Upper lobe of left lung (tissue), 6 donors: ENCODE results near the gene KBTBD4. TPM values are rescaled to one million over a fixed set of nuclear protein-coding genes. Genes with fewer than 3 reads are reported as not detected.

Source experiments
- ATAC-seq, 2 donors: fragments of 200-7000 bp; cut with Tn5 transposase; one replicate each; pipeline ENCODE4 v1.9.1; 2022; ENCODE audit warnings: mild to moderate bottlenecking in 2 of 2, moderate library complexity in 2 of 2; ENCODE audit not compliant: low FRiP score in 2 of 2
- DNase-seq, 2 donors: peaks; one replicate each; pipeline ENCODE4 v3.0.0-alpha.2; 2019 to 2020
- H3K27ac ChIP-seq, 4 donors: fragments of 200-600 bp; sonication (generic); one replicate each; pipeline ENCODE4 v1.5.1; 2016 to 2019
- H3K27me3 ChIP-seq, 4 donors: fragments of 200-600 bp; sonication (generic); one replicate each; pipeline ENCODE4 v1.5.1; 2017 to 2019
- H3K36me3 ChIP-seq, 4 donors: fragments of 200-600 bp; sonication (generic); one replicate each; pipeline ENCODE4 v1.5.1; 2016 to 2019
- H3K4me1 ChIP-seq, 4 donors: fragments of 200-600 bp; sonication (generic); one replicate each; pipeline ENCODE4 v1.5.1; 2018 to 2019
- H3K4me3 ChIP-seq, 4 donors: fragments of 200-600 bp; sonication (generic); one replicate each; pipeline ENCODE4 v1.5.1; 2017 to 2019; ENCODE audit warnings: mild to moderate bottlenecking in 2 of 4, moderate library complexity in 1 of 4
- H3K9me3 ChIP-seq, 4 donors: fragments of 200-600 bp; sonication (generic); one replicate each; pipeline ENCODE4 v1.5.1; 2018 to 2019
- CTCF ChIP-seq, 6 experiments: fragments of 450-650 bp in 4 of 6; fragments of 200-600 bp in 2 of 6; sonication (generic) in 2 of 6; IDR thresholded peaks; one replicate each; pipeline ENCODE4 v1.5.1; 2016 to 2019; ENCODE audit warnings: antibody characterized with exemption in 6 of 6
- EP300 ChIP-seq, 4 donors: sonication (generic); formaldehyde crosslinking; IDR thresholded peaks; one replicate each; pipeline ENCODE4 v1.5.1; 2017; ENCODE audit warnings: antibody characterized with exemption in 4 of 4, control low read depth in 2 of 4
- POLR2A ChIP-seq, 4 donors: fragments of 450-650 bp; IDR thresholded peaks; one replicate each; pipeline ENCODE4 v1.5.1; 2016 to 2017; ENCODE audit warnings: antibody characterized with exemption in 4 of 4, mild to moderate bottlenecking in 2 of 4
- POLR2AphosphoS5 ChIP-seq, 2 donors: sonication (generic); formaldehyde crosslinking; IDR thresholded peaks; one replicate each; pipeline ENCODE4 v1.5.1; 2017; ENCODE audit warnings: antibody characterized with exemption in 2 of 2
- whole genome bisulfite sequencing, 2 donors: methylation state at CpG; one replicate each; pipeline ENCODE4 v1.1.5; 2017 to 2018; 5-methylcytosine and 5-hydroxymethylcytosine counted together
- total RNA-seq, 6 donors: library from RNA; depleted of rRNA in 4 of 6; stranded (reverse); fragments of >200 nt in 4 of 6; gene quantifications; one replicate each; pipeline versions ENCODE4 v1.1.0 to v1.2.1, GENCODE V29; 2016 to 2021
- donor health status: DM: no; HTN: no; CAD: no; lungs with moderate emphysema.
- donor health status: DM: no; HTN: yes; CAD: no; lungs with severe emphysema.

KBTBD4 gene
- total RNA-seq, 6 donors from 2014 or later: 3.1 to 22.2 (median 17.4) TPM

GRCh38 chr11:47577460-47578041 is 1.2 kb downstream of the KBTBD4 start:
- TF ChIP-seq CTCF (IDR thresholded peaks at IDR 0.05) (no peak), POLR2AphosphoS5 (IDR thresholded peaks at IDR 0.05) (no peak), EP300 (IDR thresholded peaks at IDR 0.05) (no peak), POLR2A (IDR thresholded peaks at IDR 0.05) (no peak)
- WGBS, 2 donors: 79 to 84% methylated on average over 13 of the region's 13 CpGs
- Histone ChIP-seq H3K4me3 (peak overlapping the region in 2 of 4 donors; percentile 85 to 99), H3K36me3 (peaks cover 29 to 66% (median 49%) of the 10 kb centered on the region in 4 donors), H3K27me3 (no peaks in the 10 kb centered on the region), H3K9me3 (no peaks in the 10 kb centered on the region), H3K4me1 (peaks cover 20 to 29% (median 28%) of the 10 kb centered on the region in 4 donors), H3K27ac (peak overlapping the region in 1 of 4 donors; percentile 96)
- ATAC-seq (no peak), DNase-seq (no peak)

- peaks cover 9 to 15% (median 14%) of the 10 kb centered on the region in 4 donors for H3K4me1 ChIP-seq
- ATAC-seq (no peak), DNase-seq (no peak)
- no peak overlapping the region for H3K27ac ChIP-seq
- peaks cover 19 to 74% (median 39%) of the 10 kb centered on the region in 4 donors for H3K36me3 ChIP-seq
- H3K4me3 ChIP-seq: no peak overlapping the region
- H3K27me3 ChIP-seq: no peaks in the 10 kb centered on the region
- WGBS, 2 donors: 92 to 100% methylated on average over 3 to 11 of the region's 11 CpGs
- no peaks in the 10 kb centered on the region for H3K9me3 ChIP-seq
- TF ChIP-seq CTCF (IDR thresholded peaks at IDR 0.05) (no peak), POLR2AphosphoS5 (IDR thresholded peaks at IDR 0.05) (no peak), POLR2A (IDR thresholded peaks at IDR 0.05) (no peak), EP300 (IDR thresholded peaks at IDR 0.05) (no peak)
Observed at GRCh38 chr11:47573321-47573720, 5.4 kb downstream of the KBTBD4 start.

DNA sequence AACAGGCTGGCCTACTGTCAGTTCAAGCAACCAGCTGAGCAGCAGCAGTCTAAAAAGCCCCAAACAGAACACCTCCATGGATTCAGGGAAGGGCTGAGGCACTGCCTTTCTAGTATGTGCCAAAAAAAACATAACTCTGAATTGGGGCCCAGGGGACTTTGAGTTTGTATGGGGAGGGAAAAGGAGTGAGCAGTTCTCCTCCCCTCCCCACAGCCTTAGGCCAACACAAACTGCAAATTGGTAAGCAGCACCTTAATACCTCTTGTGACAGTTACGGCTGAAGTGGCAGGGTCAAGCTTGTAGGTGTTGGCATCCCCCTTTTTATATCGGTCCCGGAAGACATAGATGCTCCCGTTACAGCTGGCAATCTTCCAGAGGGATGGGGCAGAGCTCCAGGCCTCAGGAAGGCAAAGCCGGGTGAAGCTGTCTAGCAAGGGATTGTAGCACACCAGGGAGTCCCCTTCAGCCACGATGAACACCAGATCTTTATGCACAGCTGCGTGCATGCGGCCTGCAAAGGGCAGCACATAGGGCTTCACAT is 6.0 kb downstream of the KBTBD4 start:
- H3K36me3 ChIP-seq: peaks cover 19 to 74% (median 39%) of the 10 kb centered on the region in 4 donors
- no peaks in the 10 kb centered on the region for H3K9me3 ChIP-seq
- no peak overlapping the region for H3K27ac ChIP-seq
- DNase-seq (no peak), ATAC-seq (no peak)
- H3K27me3 ChIP-seq: no peaks in the 10 kb centered on the region
- peaks cover 5 to 10% (median 9%) of the 10 kb centered on the region in 4 donors for H3K4me1 ChIP-seq
- TF ChIP-seq CTCF (IDR thresholded peaks at IDR 0.05): no peak
- TF ChIP-seq POLR2AphosphoS5 (IDR thresholded peaks at IDR 0.05): no peak
- TF ChIP-seq EP300 (IDR thresholded peaks at IDR 0.05): no peak
- no peak for TF ChIP-seq POLR2A (IDR thresholded peaks at IDR 0.05)
- H3K4me3 ChIP-seq: no peak overlapping the region
- WGBS, 2 donors: 61 to 68% methylated on average over 3 to 8 of the region's 8 CpGs

DNA sequence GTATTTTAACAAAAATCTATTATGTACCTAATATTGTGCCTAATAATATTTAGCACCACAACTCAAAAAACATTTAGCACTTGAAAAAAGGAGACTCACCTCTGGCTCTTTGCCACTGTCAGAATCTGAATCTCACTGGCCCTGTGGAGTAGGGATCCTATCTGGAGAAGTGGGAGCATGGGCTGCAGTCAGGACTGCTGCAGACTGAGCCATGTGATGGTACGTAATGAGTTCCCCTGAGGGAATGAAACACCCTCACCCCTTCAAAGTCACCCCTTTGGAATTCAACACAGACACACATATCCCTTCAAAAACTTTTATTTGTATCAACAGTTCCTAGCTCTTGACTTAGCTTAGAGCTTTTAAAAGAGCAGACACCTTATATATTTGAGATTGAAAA is 6.9 kb downstream of the KBTBD4 start:
- Histone ChIP-seq H3K27ac (no peak overlapping the region), H3K9me3 (no peaks in the 10 kb centered on the region), H3K27me3 (no peaks in the 10 kb centered on the region), H3K4me1 (peaks cover under 1 to 4% (median 2%) of the 10 kb centered on the region in 4 donors), H3K36me3 (peaks cover 19 to 67% (median 38%) of the 10 kb centered on the region in 4 donors), H3K4me3 (no peak overlapping the region)
- no peak for TF ChIP-seq CTCF (IDR thresholded peaks at IDR 0.05)
- no peak for TF ChIP-seq POLR2A (IDR thresholded peaks at IDR 0.05)
- TF ChIP-seq POLR2AphosphoS5 (IDR thresholded peaks at IDR 0.05): no peak
- no peak for TF ChIP-seq EP300 (IDR thresholded peaks at IDR 0.05)
- ATAC-seq: no peak
- 76 to 91% methylated on average over 1 of the region's 1 CpG for WGBS, 2 donors
- no peak for DNase-seq

GRCh38 chr11:47571357-47571729 is 7.4 kb downstream of the KBTBD4 start:
- Histone ChIP-seq H3K4me3 (no peak overlapping the region), H3K4me1 (peaks cover 3 to 9% (median 7%) of the 10 kb centered on the region in 4 donors), H3K27ac (no peak overlapping the region), H3K36me3 (peaks cover 19 to 63% (median 38%) of the 10 kb centered on the region in 4 donors), H3K27me3 (no peaks in the 10 kb centered on the region), H3K9me3 (no peaks in the 10 kb centered on the region)
- TF ChIP-seq POLR2AphosphoS5 (IDR thresholded peaks at IDR 0.05) (no peak), POLR2A (IDR thresholded peaks at IDR 0.05) (no peak), EP300 (IDR thresholded peaks at IDR 0.05) (no peak), CTCF (IDR thresholded peaks at IDR 0.05) (no peak)
- DNase-seq (peak in 1 of 2 donors; percentile 51), ATAC-seq (no peak)
- 86 to 93% methylated on average over 4 of the region's 4 CpGs for WGBS, 2 donors
